Measurements from ENCODE around the gene S100A6.
A peak's percentile ranks its signal among the peaks of the same experiment; 100 is the strongest.

S100A6 gene

GRCh38 chr1:153513023-153513422 is 22.8 kb downstream of the S100A6 start:
- no peak for DNase-seq (ENCODE audit: low read depth)
- no peak overlapping the region for H3K4me3 ChIP-seq (ENCODE audit: low read depth, low read length)

- H3K4me3 ChIP-seq (ENCODE audit: low read depth, low read length), result no peak overlapping the region
- DNase-seq (ENCODE audit: low read depth), result no peak
Observed at GRCh38 chr1:153510984-153511410, 24.8 kb downstream of the S100A6 start.

DNA sequence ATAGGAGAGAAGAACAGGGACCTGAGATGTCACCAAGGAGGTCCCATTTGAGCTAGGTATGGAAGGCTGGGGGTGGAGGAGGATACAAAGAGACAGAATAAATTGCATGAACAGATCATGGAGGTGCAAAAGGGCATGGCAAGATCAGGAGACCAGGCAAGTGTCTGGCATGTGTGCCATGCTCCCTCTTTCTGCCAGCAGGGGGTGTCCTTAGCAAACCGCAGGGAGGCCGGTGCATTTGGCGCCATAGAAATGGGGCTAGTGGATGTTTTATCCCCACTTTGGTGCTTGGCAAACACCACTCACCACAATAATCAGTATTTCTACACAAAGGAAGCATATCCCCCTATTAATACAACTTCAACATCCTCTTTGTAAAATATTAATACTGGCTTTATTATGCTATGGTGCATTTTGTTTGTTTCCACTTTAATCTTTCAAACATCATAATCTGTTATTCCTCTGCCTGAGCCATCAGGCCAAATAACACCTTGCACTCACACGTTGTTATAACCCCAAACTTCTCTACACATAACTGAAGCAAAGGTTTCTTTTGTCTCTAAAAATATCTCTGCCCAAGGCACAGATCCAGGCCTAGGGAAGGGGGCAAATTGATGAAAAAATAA is 25.9 kb downstream of the S100A6 start:
- H3K4me3 ChIP-seq (ENCODE audit: low read depth, low read length), result no peak overlapping the region
- DNase-seq (ENCODE audit: low read depth), result no peak

- no peak for DNase-seq (ENCODE audit: low read depth)
- H3K4me3 ChIP-seq (ENCODE audit: low read depth, low read length), result no peak overlapping the region
Observed at GRCh38 chr1:153509036-153509435, 26.8 kb downstream of the S100A6 start.

- no peak overlapping the region for H3K4me3 ChIP-seq (ENCODE audit: low read depth, low read length)
- no peak for DNase-seq (ENCODE audit: low read depth)
Observed at GRCh38 chr1:153507926-153508583, 27.7 kb downstream of the S100A6 start.

DNA sequence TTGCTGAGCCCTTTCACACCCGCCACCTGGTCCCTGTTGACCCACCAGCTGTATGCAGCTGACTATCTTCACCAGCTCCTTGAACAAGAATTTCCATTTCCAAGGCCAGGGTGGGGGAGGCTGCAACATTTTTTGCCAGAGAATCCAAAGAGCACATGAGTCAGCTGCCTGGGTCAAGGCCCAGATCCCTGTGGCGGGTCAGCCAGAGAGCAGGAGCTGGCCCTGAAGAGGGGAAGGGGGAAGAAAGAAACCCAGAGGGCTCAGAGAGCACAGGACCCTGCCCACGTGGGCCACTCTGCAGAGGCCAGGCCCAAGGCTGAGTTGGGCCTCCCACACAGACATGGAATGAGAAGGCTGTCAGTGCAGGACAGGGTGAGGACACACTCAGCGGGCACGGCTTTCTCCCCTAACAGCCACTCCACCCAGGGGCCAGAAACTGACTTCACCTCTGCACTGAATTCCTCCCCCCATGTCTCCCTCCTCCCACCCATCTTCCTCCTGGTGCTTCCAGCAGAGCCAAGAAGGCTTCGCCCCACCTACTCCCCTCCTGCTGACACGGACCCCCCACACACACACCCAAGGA is 28.9 kb downstream of the S100A6 start:
- DNase-seq (ENCODE audit: low read depth), result peak; percentile 64
- no peak overlapping the region for H3K4me3 ChIP-seq (ENCODE audit: low read depth, low read length)

GRCh38 chr1:153506386-153506785 is 29.4 kb downstream of the S100A6 start:
- DNase-seq (ENCODE audit: low read depth), result no peak
- H3K4me3 ChIP-seq (ENCODE audit: low read depth, low read length), result no peak overlapping the region

- DNase-seq (ENCODE audit: low read depth), result no peak
Observed at GRCh38 chr1:153505576-153505975, 30.2 kb downstream of the S100A6 start.

GRCh38 chr1:153503766-153504165 is 32.0 kb downstream of the S100A6 start:
- H3K4me3 ChIP-seq (ENCODE audit: low read depth, low read length), result no peak overlapping the region
- no peak for DNase-seq (ENCODE audit: low read depth)

More at GRCh38 chr1:153505576-153505975, 30.2 kb downstream of the S100A6 start:
- no peak overlapping the region for H3K4me3 ChIP-seq (ENCODE audit: low read depth, low read length)

DNA sequence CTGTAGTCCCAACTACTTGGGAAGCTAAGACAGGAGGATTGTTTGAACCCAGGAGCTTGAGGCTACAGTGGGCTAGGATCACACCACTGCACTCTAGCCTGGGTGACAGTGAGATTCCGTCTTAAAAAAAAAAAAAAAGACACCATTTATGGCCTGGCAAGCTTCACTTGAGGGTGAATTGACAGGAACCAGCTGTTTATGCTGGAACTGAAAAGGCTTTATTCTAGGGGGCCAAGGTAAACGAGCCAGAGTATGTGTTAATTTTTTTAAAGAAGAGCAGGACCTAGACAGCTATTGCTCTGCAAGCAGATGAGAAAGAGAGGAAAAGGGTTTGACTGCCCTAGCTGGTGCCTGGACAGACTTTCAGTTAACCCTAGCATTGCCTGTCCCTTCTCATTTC is 37.0 kb downstream of the S100A6 start:
- no peak overlapping the region for H3K4me3 ChIP-seq (ENCODE audit: low read depth, low read length)
- no peak for DNase-seq (ENCODE audit: low read depth)

DNA sequence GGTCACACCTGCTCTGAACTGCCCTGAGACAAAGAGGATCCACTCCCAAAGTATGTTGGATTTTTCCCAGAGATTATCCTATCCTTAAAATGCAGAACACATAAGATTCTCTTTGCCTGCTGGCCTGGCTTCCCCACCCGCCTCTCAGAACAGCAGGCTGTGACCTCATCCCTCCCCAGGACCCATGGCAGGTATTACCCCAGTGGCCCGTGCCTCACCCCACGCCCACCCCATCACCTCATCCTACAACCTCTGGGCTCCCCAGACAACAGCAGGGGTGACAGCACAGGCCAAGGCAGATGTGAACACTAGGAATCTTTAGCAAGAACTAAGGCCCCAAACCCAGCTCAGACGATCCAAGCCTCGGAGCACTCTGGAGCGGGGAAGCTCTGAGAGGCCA is 40.3 kb downstream of the S100A6 start:
- no peak for DNase-seq (ENCODE audit: low read depth)
- no peak overlapping the region for H3K4me3 ChIP-seq (ENCODE audit: low read depth, low read length)

DNA sequence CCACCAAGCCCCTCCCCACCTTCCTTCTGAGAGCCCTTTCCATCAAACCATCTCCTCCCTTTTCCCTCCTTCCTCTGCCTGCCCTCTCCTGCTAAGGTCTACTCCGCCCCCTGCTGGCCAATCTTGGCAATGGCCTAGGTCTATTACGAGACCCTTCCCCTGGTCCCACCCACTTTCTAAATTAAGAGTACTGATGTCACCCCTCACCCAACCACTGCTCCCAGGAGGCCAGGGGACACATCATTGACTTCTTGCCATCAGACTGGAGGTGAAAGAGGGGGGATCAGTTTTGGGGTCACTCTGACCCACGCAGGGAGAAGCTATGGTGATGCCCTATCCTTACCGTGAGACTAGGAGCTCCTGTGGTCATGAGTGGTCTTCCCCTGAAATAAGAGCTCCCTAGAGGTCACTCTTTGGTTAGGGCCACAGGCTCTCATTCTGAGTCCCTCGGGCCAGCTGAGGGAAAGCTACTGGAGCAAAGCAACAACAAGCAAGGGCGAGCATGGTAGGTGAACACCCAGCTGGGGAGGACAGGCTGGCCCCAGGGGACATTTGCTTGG is 40.7 kb downstream of the S100A6 start:
- H3K4me3 ChIP-seq (ENCODE audit: low read depth, low read length), result no peak overlapping the region
- DNase-seq (ENCODE audit: low read depth), result no peak

- no peak overlapping the region for H3K4me3 ChIP-seq (ENCODE audit: low read depth, low read length)
- DNase-seq (ENCODE audit: low read depth), result no peak
Observed at GRCh38 chr1:153493343-153493960, 42.3 kb downstream of the S100A6 start.

DNA sequence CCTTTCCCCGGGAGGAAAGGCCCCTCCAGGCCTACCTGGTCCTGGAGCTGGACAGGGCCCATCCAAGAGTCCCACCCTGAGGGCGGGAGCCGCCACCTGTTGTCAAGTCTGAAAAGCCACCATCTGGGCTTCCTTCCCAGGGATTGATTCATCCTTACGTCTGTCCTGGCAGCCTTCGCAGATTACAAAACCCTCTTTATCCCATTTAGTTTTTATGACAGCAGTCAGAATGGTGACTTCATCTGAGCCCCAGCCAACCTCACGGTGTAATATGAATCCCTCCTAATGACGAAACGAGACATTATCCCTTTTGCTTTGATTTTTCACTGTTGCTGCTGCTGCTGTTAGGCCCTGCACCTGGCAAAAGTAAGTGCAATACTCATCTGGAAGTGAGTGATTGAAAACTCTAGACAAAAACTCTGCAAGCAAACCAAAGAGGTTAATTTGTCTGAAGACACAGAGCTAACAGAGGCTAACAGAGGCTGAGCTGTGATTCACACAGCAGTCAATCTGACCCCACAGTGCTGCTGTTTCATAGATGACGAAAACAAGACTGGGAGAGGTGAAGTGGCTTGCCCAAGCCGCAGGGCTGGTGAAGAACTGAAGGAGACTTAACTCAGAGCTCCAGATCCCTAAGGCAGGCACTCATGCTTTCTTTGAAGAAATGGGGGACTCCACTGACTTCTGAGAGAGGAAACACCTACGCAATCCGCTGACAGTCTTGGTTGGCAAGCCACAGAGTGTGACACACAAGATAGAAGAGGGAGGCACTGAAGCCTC is 45.3 kb downstream of the S100A6 start:
- no peak overlapping the region for H3K4me3 ChIP-seq (ENCODE audit: low read depth, low read length)
- peak; percentile 85 for DNase-seq (ENCODE audit: low read depth)

DNA sequence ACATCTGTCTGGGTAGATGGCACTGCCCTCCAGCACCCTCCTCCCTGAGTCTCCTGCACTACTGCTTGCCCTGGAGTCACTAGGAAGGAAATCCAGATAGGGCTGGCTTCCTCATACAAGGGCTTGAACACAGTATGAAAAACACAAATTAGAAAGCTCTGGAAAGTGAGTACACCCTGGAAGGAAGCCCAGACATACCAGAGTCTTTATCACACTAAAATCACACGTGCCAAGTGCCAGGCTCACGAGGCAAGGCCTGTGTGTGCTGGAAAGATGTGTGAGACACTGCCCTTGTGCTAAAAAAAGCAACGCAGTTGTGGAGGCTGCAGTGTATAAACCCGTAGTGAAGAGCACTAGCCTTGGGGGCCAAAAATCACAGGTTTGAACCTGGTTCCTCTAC is 47.1 kb downstream of the S100A6 start:
- no peak overlapping the region for H3K4me3 ChIP-seq (ENCODE audit: low read depth, low read length)
- no peak for DNase-seq (ENCODE audit: low read depth)

DNA sequence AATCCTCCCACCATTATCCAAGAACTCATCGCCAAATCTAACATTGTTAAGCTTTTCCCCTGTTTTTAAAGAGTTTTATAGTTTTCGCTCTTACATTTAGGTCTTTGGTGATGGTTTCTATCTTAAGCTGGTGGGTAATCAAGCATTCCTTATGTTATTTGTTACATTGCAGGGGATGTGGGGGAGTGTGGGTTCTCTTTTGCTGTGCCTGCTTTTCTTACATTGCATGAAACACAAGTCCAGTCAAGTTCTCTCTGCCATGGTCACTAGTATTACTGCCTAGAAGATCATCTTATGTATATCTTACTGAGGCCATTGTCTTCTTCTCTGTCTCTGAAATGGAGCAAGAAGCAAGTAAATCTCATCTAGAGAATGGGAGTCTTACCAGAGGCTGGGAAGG is 48.1 kb downstream of the S100A6 start:
- no peak for DNase-seq (ENCODE audit: low read depth)
- H3K4me3 ChIP-seq (ENCODE audit: low read depth, low read length), result no peak overlapping the region

- H3K4me3 ChIP-seq (ENCODE audit: low read depth, low read length), result no peak overlapping the region
- DNase-seq (ENCODE audit: low read depth), result no peak
Observed at GRCh38 chr1:153485863-153486262, 49.9 kb downstream of the S100A6 start.
